Neural progenitor cell (in vitro differentiated cells): ENCODE data around the gene FHOD1. TPM values are rescaled to one million over a fixed set of nuclear protein-coding genes. Genes with fewer than 3 reads are reported as not detected.

ENCODE experiments used
- DNase-seq: peaks from one replicate; pipeline ENCODE4 v3.0.0-alpha.2; 2016; ENCODE audit warnings: low spot score
- H2AFZ ChIP-seq: fragments of 200-600 bp; sonication (generic); replicated peaks from 2 replicates; pipeline ENCODE4 v1.6.1; 2016; ENCODE audit warnings: antibody characterized with exemption
- H3F3A ChIP-seq: fragments of 200-600 bp; sonication (generic); 2 replicates; pipeline ENCODE4 v1.6.1; 2016; ENCODE audit warnings: antibody characterized with exemption, low read depth
- H3K27ac ChIP-seq: fragments of 200-600 bp; sonication (generic); 2 replicates; pipeline ENCODE4 v1.5.1; 2016; ENCODE audit warnings: mild to moderate bottlenecking
- H3K27me3 ChIP-seq: fragments of 200-600 bp; sonication (generic); 2 replicates; pipeline ENCODE4 v1.6.1; 2016; ENCODE audit warnings: mild to moderate bottlenecking, moderate library complexity
- H3K36me3 ChIP-seq: fragments of 200-600 bp; sonication (generic); 2 replicates; pipeline ENCODE4 v1.5.1; 2016
- H3K4me1 ChIP-seq: fragments of 200-600 bp; sonication (generic); 2 replicates; pipeline ENCODE4 v1.6.1; 2016; ENCODE audit warnings: mixed run types
- H3K4me2 ChIP-seq: fragments of 200-600 bp; sonication (generic); 2 replicates; pipeline ENCODE4 v1.6.1; 2016
- H3K4me3 ChIP-seq: fragments of 200-600 bp; sonication (generic); 2 replicates; pipeline ENCODE4 v1.5.1; 2016
- H3K79me2 ChIP-seq: fragments of 200-600 bp; sonication (generic); 2 replicates; pipeline ENCODE4 v1.6.1; 2016; ENCODE audit warnings: low read depth
- H3K9ac ChIP-seq: fragments of 200-600 bp; sonication (generic); 2 replicates; pipeline ENCODE4 v1.6.1; 2016
- H3K9me3 ChIP-seq: fragments of 200-600 bp; sonication (generic); 2 replicates; pipeline ENCODE4 v1.5.1; 2016; ENCODE audit warnings: low read depth
- H4K20me1 ChIP-seq: fragments of 200-600 bp; sonication (generic); 2 replicates; pipeline ENCODE4 v1.6.1; 2016; ENCODE audit warnings: low read depth
- H3K27ac Mint-ChIP-seq: 3 replicates; pipeline ENCODE4 v1.8.0; 2021; ENCODE audit warnings: mixed read lengths
- H3K27me3 Mint-ChIP-seq: 2 replicates; pipeline ENCODE4 v1.8.0; 2022; ENCODE audit warnings: low read depth, mild to moderate bottlenecking, inconsistent platforms, moderate library complexity, mixed read lengths; ENCODE audit not compliant: insufficient read depth
- H3K36me3 Mint-ChIP-seq: 3 replicates; pipeline ENCODE4 v1.8.0; 2021; ENCODE audit warnings: mixed read lengths
- H3K4me1 Mint-ChIP-seq: 3 replicates; pipeline ENCODE4 v1.8.0; 2021; ENCODE audit warnings: mixed read lengths
- H3K4me3 Mint-ChIP-seq: 3 replicates; pipeline ENCODE4 v1.8.0; 2021; ENCODE audit warnings: mild to moderate bottlenecking, moderate library complexity, mixed read lengths
- H3K9me3 Mint-ChIP-seq: 3 replicates; pipeline ENCODE4 v1.8.0; 2020; ENCODE audit warnings: mixed read lengths
- CTCF ChIP-seq: fragments of 200-600 bp; sonication (generic); IDR thresholded peaks from 2 replicates; pipeline ENCODE4 v1.5.1; 2017; ENCODE audit warnings: antibody characterized with exemption, mild to moderate bottlenecking
- EZH2 ChIP-seq: fragments of 200-600 bp; sonication (generic); IDR thresholded peaks from 2 replicates; pipeline ENCODE4 v1.6.1; 2017; ENCODE audit warnings: antibody characterized with exemption, mild to moderate bottlenecking, moderate library complexity
- EZH2phosphoT487 ChIP-seq: fragments of 200-600 bp; sonication (generic); IDR thresholded peaks from 2 replicates; pipeline ENCODE4 v1.6.1; 2017; ENCODE audit warnings: antibody characterized with exemption
- total RNA-seq: library from RNA; depleted of rRNA; stranded (reverse); fragments of >200 nt; gene quantifications from 2 replicates; pipeline ENCODE4 v1.2.3, GENCODE V29; 2015; ENCODE audit warnings: low replicate concordance

Gene FHOD1
- total RNA-seq, 1 donor from 2014 or later: 5.5 TPM

- H3K27ac Mint-ChIP-seq: no peak overlapping the region
These were observed 1.6 kb downstream of the FHOD1 start for GRCh38 chr16:67245674-67246080.

GRCh38 chr16:67245186-67245585, 2.1 kb downstream of the FHOD1 start:
- Histone ChIP-seq H3K27me3 (peaks cover 31% of the 10 kb centered on the region), H3K9ac (no peak overlapping the region), H3K79me2 (no peaks in the 10 kb centered on the region), H3K36me3 (no peaks in the 10 kb centered on the region), H4K20me1 (peaks cover 6% of the 10 kb centered on the region), H2AFZ (no peak overlapping the region), H3K27ac (no peak overlapping the region), H3K4me2 (peak overlapping the region; percentile 92), H3K4me3 (no peak overlapping the region), H3K9me3 (no peaks in the 10 kb centered on the region), H3K4me1 (peaks cover 25% of the 10 kb centered on the region), H3F3A (peaks cover 30% of the 10 kb centered on the region)
- Mint-ChIP-seq H3K27me3 (peaks cover 23% of the 10 kb centered on the region), H3K36me3 (no peaks in the 10 kb centered on the region), H3K4me1 (peaks cover 30% of the 10 kb centered on the region), H3K27ac (peak overlapping the region; percentile 53), H3K4me3 (peak overlapping the region; percentile 92), H3K9me3 (no peaks in the 10 kb centered on the region)
- TF ChIP-seq EZH2: no peak
- TF ChIP-seq EZH2phosphoT487: no peak
- no peak for TF ChIP-seq CTCF
- no peak for DNase-seq

More at GRCh38 chr16:67245674-67246080, 1.6 kb downstream of the FHOD1 start:
- Histone ChIP-seq H3K27me3 (peaks cover 36% of the 10 kb centered on the region), H2AFZ (peak overlapping the region; percentile 87), H3K36me3 (no peaks in the 10 kb centered on the region), H4K20me1 (peaks cover 6% of the 10 kb centered on the region), H3K27ac (no peak overlapping the region), H3K79me2 (no peaks in the 10 kb centered on the region), H3K9me3 (no peaks in the 10 kb centered on the region), H3K9ac (no peak overlapping the region), H3K4me1 (peaks cover 25% of the 10 kb centered on the region), H3K4me3 (peak overlapping the region; percentile 64), H3K4me2 (peak overlapping the region; percentile 92), H3F3A (peaks cover 34% of the 10 kb centered on the region)
- DNase-seq: no peak
- Mint-ChIP-seq H3K4me3 (peak overlapping the region; percentile 92), H3K4me1 (peaks cover 30% of the 10 kb centered on the region), H3K9me3 (no peaks in the 10 kb centered on the region), H3K36me3 (no peaks in the 10 kb centered on the region), H3K27me3 (peaks cover 24% of the 10 kb centered on the region)
- TF ChIP-seq EZH2 (no peak), CTCF (no peak), EZH2phosphoT487 (no peak)

GRCh38 chr16:67244387-67245185, 2.7 kb downstream of the FHOD1 start:
- peaks cover 6% of the 10 kb centered on the region for H4K20me1 ChIP-seq
- H3K4me3 Mint-ChIP-seq: peak overlapping the region; percentile 92
- no peak overlapping the region for H2AFZ ChIP-seq
- H3K27me3 Mint-ChIP-seq: peaks cover 17% of the 10 kb centered on the region
- H3K79me2 ChIP-seq: no peaks in the 10 kb centered on the region
- H3K36me3 Mint-ChIP-seq: no peaks in the 10 kb centered on the region
- H3K4me3 ChIP-seq: no peak overlapping the region
- peaks cover 24% of the 10 kb centered on the region for H3K4me1 Mint-ChIP-seq
- H3K27ac Mint-ChIP-seq: peak overlapping the region; percentile 53
- H3K4me1 ChIP-seq: peaks cover 19% of the 10 kb centered on the region
- no peak overlapping the region for H3K4me2 ChIP-seq
- H3K27me3 ChIP-seq: peaks cover 25% of the 10 kb centered on the region
- H3F3A ChIP-seq: peaks cover 24% of the 10 kb centered on the region
- TF ChIP-seq EZH2phosphoT487 (no peak), CTCF (no peak), EZH2 (no peak)
- no peaks in the 10 kb centered on the region for H3K36me3 ChIP-seq
- H3K9ac ChIP-seq: no peak overlapping the region
- DNase-seq: no peak
- no peak overlapping the region for H3K27ac ChIP-seq
- H3K9me3 Mint-ChIP-seq: no peaks in the 10 kb centered on the region
- no peaks in the 10 kb centered on the region for H3K9me3 ChIP-seq
